Measurements from ENCODE around the gene KIF16B.

DNA sequence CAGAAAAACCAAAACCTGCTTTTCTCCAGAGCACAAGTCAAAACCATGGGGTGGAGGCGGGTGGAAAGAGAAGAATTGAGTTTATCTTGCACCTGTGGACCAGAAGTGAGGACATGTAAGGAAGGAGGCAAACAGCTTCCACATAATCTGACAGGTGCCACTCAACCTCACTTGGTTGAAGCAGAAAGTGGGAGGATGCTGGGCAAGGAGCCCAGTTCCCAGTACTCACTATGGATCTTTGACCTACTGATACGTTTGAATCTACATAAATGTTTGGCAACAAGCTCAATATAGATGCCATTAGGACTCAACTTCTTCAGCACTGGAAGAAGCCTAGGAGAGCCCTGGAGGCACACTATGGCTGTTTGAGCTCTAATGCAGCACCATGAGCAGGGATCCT lies 285.5 kb downstream of the KIF16B start:
- TF ChIP-seq, protein P1, sequence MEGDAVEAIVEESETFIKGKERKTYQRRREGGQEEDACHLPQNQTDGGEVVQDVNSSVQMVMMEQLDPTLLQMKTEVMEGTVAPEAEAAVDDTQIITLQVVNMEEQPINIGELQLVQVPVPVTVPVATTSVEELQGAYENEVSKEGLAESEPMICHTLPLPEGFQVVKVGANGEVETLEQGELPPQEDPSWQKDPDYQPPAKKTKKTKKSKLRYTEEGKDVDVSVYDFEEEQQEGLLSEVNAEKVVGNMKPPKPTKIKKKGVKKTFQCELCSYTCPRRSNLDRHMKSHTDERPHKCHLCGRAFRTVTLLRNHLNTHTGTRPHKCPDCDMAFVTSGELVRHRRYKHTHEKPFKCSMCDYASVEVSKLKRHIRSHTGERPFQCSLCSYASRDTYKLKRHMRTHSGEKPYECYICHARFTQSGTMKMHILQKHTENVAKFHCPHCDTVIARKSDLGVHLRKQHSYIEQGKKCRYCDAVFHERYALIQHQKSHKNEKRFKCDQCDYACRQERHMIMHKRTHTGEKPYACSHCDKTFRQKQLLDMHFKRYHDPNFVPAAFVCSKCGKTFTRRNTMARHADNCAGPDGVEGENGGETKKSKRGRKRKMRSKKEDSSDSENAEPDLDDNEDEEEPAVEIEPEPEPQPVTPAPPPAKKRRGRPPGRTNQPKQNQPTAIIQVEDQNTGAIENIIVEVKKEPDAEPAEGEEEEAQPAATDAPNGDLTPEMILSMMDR (IDR thresholded peaks at IDR 0.05; ENCODE audit: borderline replicate concordance, extremely low read depth, low read length, poor library complexity, severe bottlenecking): no peak
- no peak for TF ChIP-seq EZH2 (IDR thresholded peaks at IDR 0.05; ENCODE audit: borderline replicate concordance, low read depth, low read length, severe bottlenecking)

All from DND-41 (cell line).